Upper lobe of left lung (tissue), 6 donors: ENCODE data around the gene PELO. TPM values are rescaled to one million over a fixed set of nuclear protein-coding genes. Genes with fewer than 3 reads are reported as not detected.

Experiments used
- ATAC-seq, 2 donors: fragments of 200-7000 bp; cut with Tn5 transposase; one replicate each; pipeline ENCODE4 v1.9.1; 2022; ENCODE audit warnings: mild to moderate bottlenecking in 2 of 2, moderate library complexity in 2 of 2; ENCODE audit not compliant: low FRiP score in 2 of 2
- DNase-seq, 2 donors: peaks; one replicate each; pipeline ENCODE4 v3.0.0-alpha.2; 2019 to 2020
- H3K27ac ChIP-seq, 4 donors: fragments of 200-600 bp; sonication (generic); one replicate each; pipeline ENCODE4 v1.5.1; 2016 to 2019
- H3K27me3 ChIP-seq, 4 donors: fragments of 200-600 bp; sonication (generic); one replicate each; pipeline ENCODE4 v1.5.1; 2017 to 2019
- H3K36me3 ChIP-seq, 4 donors: fragments of 200-600 bp; sonication (generic); one replicate each; pipeline ENCODE4 v1.5.1; 2016 to 2019
- H3K4me1 ChIP-seq, 4 donors: fragments of 200-600 bp; sonication (generic); one replicate each; pipeline ENCODE4 v1.5.1; 2018 to 2019
- H3K4me3 ChIP-seq, 4 donors: fragments of 200-600 bp; sonication (generic); one replicate each; pipeline ENCODE4 v1.5.1; 2017 to 2019; ENCODE audit warnings: mild to moderate bottlenecking in 2 of 4, moderate library complexity in 1 of 4
- H3K9me3 ChIP-seq, 4 donors: fragments of 200-600 bp; sonication (generic); one replicate each; pipeline ENCODE4 v1.5.1; 2018 to 2019
- CTCF ChIP-seq, 6 experiments: fragments of 450-650 bp in 4 of 6; fragments of 200-600 bp in 2 of 6; sonication (generic) in 2 of 6; IDR thresholded peaks; one replicate each; pipeline ENCODE4 v1.5.1; 2016 to 2019; ENCODE audit warnings: antibody characterized with exemption in 6 of 6
- EP300 ChIP-seq, 4 donors: sonication (generic); formaldehyde crosslinking; IDR thresholded peaks; one replicate each; pipeline ENCODE4 v1.5.1; 2017; ENCODE audit warnings: antibody characterized with exemption in 4 of 4, control low read depth in 2 of 4
- POLR2A ChIP-seq, 4 donors: fragments of 450-650 bp; IDR thresholded peaks; one replicate each; pipeline ENCODE4 v1.5.1; 2016 to 2017; ENCODE audit warnings: antibody characterized with exemption in 4 of 4, mild to moderate bottlenecking in 2 of 4
- POLR2AphosphoS5 ChIP-seq, 2 donors: sonication (generic); formaldehyde crosslinking; IDR thresholded peaks; one replicate each; pipeline ENCODE4 v1.5.1; 2017; ENCODE audit warnings: antibody characterized with exemption in 2 of 2
- WGBS, 2 donors: methylation state at CpG; one replicate each; pipeline ENCODE4 v1.1.5; 2017 to 2018; 5-methylcytosine and 5-hydroxymethylcytosine counted together
- total RNA-seq, 6 donors: library from RNA; depleted of rRNA in 4 of 6; stranded (reverse); fragments of >200 nt in 4 of 6; gene quantifications; one replicate each; pipeline versions ENCODE4 v1.1.0 to v1.2.1, GENCODE V29; 2016 to 2021
- donor health status: DM: no; HTN: no; CAD: no; lungs with moderate emphysema.
- donor health status: DM: no; HTN: yes; CAD: no; lungs with severe emphysema.

Gene PELO
- total RNA-seq, 6 donors from 2014 or later: 15.0 to 42.3 (median 28.7) TPM

DNA sequence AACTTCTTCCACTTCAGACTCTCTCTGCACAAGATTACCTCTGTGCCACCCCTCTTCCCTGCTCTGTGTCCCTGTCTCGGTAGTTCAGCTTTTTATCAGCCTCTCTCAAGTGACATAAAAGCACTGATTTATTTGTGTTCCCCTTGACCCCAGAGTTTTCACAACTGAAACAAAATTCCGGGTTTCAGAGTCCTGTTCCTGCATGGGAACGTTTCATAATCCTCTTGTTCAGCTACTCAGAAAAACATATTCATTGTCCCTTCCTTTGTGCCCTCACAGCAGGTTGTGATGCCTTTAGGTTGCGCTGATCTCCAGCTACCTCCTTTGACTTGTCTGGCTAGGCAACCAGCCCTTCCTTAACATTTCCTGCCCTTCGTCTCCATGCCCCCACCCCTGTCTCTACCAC, 13.7 kb upstream of the PELO start:
- ATAC-seq (no peak), DNase-seq (no peak)
- Histone ChIP-seq H3K4me1 (peaks cover 0 to 16% (median 7%) of the 10 kb centered on the region in 4 donors), H3K36me3 (no peaks in the 10 kb centered on the region), H3K9me3 (no peaks in the 10 kb centered on the region), H3K4me3 (no peak overlapping the region), H3K27me3 (no peaks in the 10 kb centered on the region), H3K27ac (peak overlapping the region; percentile 49 to 83 (median 54))
- 21 to 25% methylated on average over 5 of the region's 5 CpGs for WGBS, 2 donors
- no peak for TF ChIP-seq POLR2A (IDR thresholded peaks at IDR 0.05)
- no peak for TF ChIP-seq CTCF (IDR thresholded peaks at IDR 0.05)
- peak in 1 of 2 donors; percentile 63 for TF ChIP-seq POLR2AphosphoS5 (IDR thresholded peaks at IDR 0.05)
- peak in 1 of 4 donors; percentile 4 for TF ChIP-seq EP300 (IDR thresholded peaks at IDR 0.05)

DNA sequence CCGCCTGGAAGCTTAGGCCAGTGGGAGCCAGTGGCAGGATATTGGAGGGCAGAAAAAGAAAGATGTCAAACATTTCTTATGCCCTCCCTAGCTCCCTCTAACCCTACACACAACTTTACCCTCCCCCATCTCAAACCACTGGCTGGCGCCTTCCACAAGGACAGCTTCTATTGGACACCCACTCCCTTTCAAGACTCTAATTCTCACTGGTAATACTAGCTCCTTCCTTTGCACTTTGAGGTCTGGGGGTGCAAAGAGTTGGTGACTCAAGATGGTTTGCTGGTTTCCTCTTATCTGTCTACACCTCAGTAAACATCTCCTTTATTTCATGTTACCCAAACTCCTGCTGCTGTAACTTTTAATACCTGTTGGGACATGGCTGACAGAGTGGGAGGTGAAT, 11.6 kb upstream of the PELO start:
- Histone ChIP-seq H3K27me3 (no peaks in the 10 kb centered on the region), H3K4me1 (peaks cover 0 to 16% (median 7%) of the 10 kb centered on the region in 4 donors), H3K27ac (peak overlapping the region in 3 of 4 donors; percentile 46 to 60 (median 51)), H3K4me3 (no peak overlapping the region), H3K36me3 (no peaks in the 10 kb centered on the region), H3K9me3 (no peaks in the 10 kb centered on the region)
- DNase-seq: no peak
- no peak for ATAC-seq
- TF ChIP-seq CTCF (IDR thresholded peaks at IDR 0.05) (no peak), POLR2AphosphoS5 (IDR thresholded peaks at IDR 0.05) (no peak), EP300 (IDR thresholded peaks at IDR 0.05) (no peak), POLR2A (IDR thresholded peaks at IDR 0.05) (no peak)
- 92 to 94% methylated on average over 2 of the region's 2 CpGs for WGBS, 2 donors

- TF ChIP-seq POLR2A (IDR thresholded peaks at IDR 0.05) (no peak), POLR2AphosphoS5 (IDR thresholded peaks at IDR 0.05) (no peak), EP300 (IDR thresholded peaks at IDR 0.05) (no peak), CTCF (IDR thresholded peaks at IDR 0.05) (no peak)
- Histone ChIP-seq H3K27me3 (no peaks in the 10 kb centered on the region), H3K36me3 (no peaks in the 10 kb centered on the region), H3K9me3 (no peaks in the 10 kb centered on the region), H3K4me1 (peaks cover 0 to 12% (median 7%) of the 10 kb centered on the region in 4 donors), H3K27ac (no peak overlapping the region), H3K4me3 (no peak overlapping the region)
- ATAC-seq: no peak
- WGBS, 2 donors: 57 to 60% methylated on average over 4 of the region's 4 CpGs
- no peak for DNase-seq
Measured at GRCh38 chr5:52777186-52777585, 10.5 kb upstream of the PELO start.

DNA sequence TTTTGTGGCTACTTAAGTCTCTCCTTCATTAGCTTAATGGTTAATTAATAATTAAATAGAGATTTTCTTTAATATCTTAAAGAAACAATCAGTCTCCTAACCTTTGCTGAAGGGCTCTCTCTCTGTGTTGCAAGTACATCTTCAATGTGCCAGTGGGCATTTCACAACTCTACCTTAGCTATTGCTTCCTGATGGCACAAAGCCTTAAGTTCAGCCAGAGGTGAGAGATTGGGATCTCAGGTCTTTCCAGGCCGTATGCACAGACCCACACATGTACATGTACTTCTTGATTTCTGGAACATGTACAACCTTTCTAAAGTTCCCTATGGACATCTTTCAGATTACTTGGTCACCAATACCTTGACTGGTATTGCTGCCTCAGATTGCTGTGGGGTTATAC, 8.9 kb upstream of the PELO start:
- Histone ChIP-seq H3K9me3 (no peaks in the 10 kb centered on the region), H3K27me3 (no peaks in the 10 kb centered on the region), H3K36me3 (no peaks in the 10 kb centered on the region), H3K27ac (no peak overlapping the region), H3K4me1 (peaks cover 0 to 8% (median 6%) of the 10 kb centered on the region in 4 donors), H3K4me3 (no peak overlapping the region)
- TF ChIP-seq CTCF (IDR thresholded peaks at IDR 0.05) (no peak), EP300 (IDR thresholded peaks at IDR 0.05) (no peak), POLR2AphosphoS5 (IDR thresholded peaks at IDR 0.05) (no peak), POLR2A (IDR thresholded peaks at IDR 0.05) (no peak)
- DNase-seq (no peak), ATAC-seq (no peak)
- 53 to 56% methylated on average over 1 of the region's 1 CpG for whole genome bisulfite sequencing, 2 donors

DNA sequence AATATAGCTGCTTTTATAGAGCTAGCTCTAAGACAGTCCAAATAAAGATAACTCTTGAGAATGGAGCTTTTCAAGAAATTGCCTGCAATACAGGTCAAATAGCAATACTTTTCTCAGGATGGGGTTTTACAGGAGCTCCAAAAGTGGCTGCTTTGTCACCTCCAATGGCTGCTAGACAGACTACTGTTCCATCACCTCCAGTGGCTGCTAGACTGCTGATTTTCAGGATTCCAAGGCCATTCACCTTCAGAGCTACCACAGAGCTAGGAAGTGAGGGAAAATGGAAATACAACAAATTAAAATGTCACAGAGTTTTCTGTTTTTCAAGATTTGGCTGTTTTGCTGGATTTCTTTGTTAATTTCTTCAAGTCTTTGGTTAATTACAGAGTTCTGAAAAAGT, 8.5 kb upstream of the PELO start:
- Histone ChIP-seq H3K4me1 (peaks cover 0 to 7% (median 4%) of the 10 kb centered on the region in 4 donors), H3K4me3 (no peak overlapping the region), H3K9me3 (no peaks in the 10 kb centered on the region), H3K36me3 (no peaks in the 10 kb centered on the region), H3K27ac (no peak overlapping the region), H3K27me3 (no peaks in the 10 kb centered on the region)
- DNase-seq (no peak), ATAC-seq (no peak)
- TF ChIP-seq POLR2A (IDR thresholded peaks at IDR 0.05) (no peak), CTCF (IDR thresholded peaks at IDR 0.05) (no peak), POLR2AphosphoS5 (IDR thresholded peaks at IDR 0.05) (no peak), EP300 (IDR thresholded peaks at IDR 0.05) (no peak)
